GM18511 (cell line): Measurements from ENCODE around the gene APLP2.
A peak's percentile ranks its signal among the peaks of the same experiment; 100 is the strongest.
"Not testable (repeated sequence)": the region's sequence is repeated elsewhere in the genome, so short reads cannot be mapped to it uniquely, and the experiment has no call there.

ENCODE experiments used
- ATAC-seq: cut with Tn5 transposase; IDR thresholded peaks from one replicate; pipeline ENCODE4 v1.9.1; 2021; ENCODE audit warnings: mild to moderate bottlenecking, moderate library complexity; ENCODE audit not compliant: unreplicated experiment

APLP2 gene

GRCh38 chr11:130165601-130166456 lies 96.1 kb downstream of the APLP2 start:
- no peak for ATAC-seq

- ATAC-seq = peak; percentile 82
Observed at GRCh38 chr11:130166457-130166784, 96.7 kb downstream of the APLP2 start.

GRCh38 chr11:130167146-130167545 lies 97.5 kb downstream of the APLP2 start:
- no peak for ATAC-seq

- ATAC-seq = no peak
Observed at GRCh38 chr11:130168105-130168504, 98.4 kb downstream of the APLP2 start.

- ATAC-seq = no peak
Observed at GRCh38 chr11:130170345-130170744, 100.7 kb downstream of the APLP2 start.

GRCh38 chr11:130171534-130171933 lies 101.8 kb downstream of the APLP2 start:
- no peak for ATAC-seq

- ATAC-seq = not testable (repeated sequence)
Observed at GRCh38 chr11:130172001-130172400, 102.3 kb downstream of the APLP2 start.

- no peak for ATAC-seq
Observed at GRCh38 chr11:130174642-130175041, 104.9 kb downstream of the APLP2 start.

GRCh38 chr11:130175898-130176297 lies 106.2 kb downstream of the APLP2 start:
- no peak for ATAC-seq

- no peak for ATAC-seq
Observed at GRCh38 chr11:130177782-130178181, 108.1 kb downstream of the APLP2 start.

- ATAC-seq = no peak
Observed at GRCh38 chr11:130178441-130179339, 109.0 kb downstream of the APLP2 start.

GRCh38 chr11:130179396-130180306 lies 110.0 kb downstream of the APLP2 start:
- no peak for ATAC-seq

- ATAC-seq = peak; percentile 53
Observed at GRCh38 chr11:130180491-130180890, 110.8 kb downstream of the APLP2 start.

- ATAC-seq = peak; percentile 7
Observed at GRCh38 chr11:130180896-130181294, 111.2 kb downstream of the APLP2 start.

GRCh38 chr11:130181295-130182272 lies 111.9 kb downstream of the APLP2 start:
- ATAC-seq = peak; percentile 71

GRCh38 chr11:130183878-130184610 lies 114.3 kb downstream of the APLP2 start:
- no peak for ATAC-seq

- no peak for ATAC-seq
Observed at GRCh38 chr11:130187096-130187495, 117.4 kb downstream of the APLP2 start.

- no peak for ATAC-seq
Observed at GRCh38 chr11:130188047-130188446, 118.4 kb downstream of the APLP2 start.
